Activated naive CD8-positive, alpha-beta T cell (primary cell): ENCODE data around the gene SIRT5.

Experiments used
- H3K27ac Mint-ChIP-seq: one replicate; pipeline ENCODE4 v1.8.0; 2021; ENCODE audit warnings: mixed read lengths
- H3K27me3 Mint-ChIP-seq: one replicate; pipeline ENCODE4 v1.8.0; 2021; ENCODE audit warnings: mixed read lengths
- H3K36me3 Mint-ChIP-seq: one replicate; pipeline ENCODE4 v1.8.0; 2021; ENCODE audit warnings: mixed read lengths
- H3K4me1 Mint-ChIP-seq: one replicate; pipeline ENCODE4 v1.8.0; 2021; ENCODE audit warnings: low read depth, mixed read lengths
- H3K4me3 Mint-ChIP-seq: one replicate; pipeline ENCODE4 v1.8.0; 2021; ENCODE audit warnings: mild to moderate bottlenecking, mixed read lengths
- H3K9me3 Mint-ChIP-seq: one replicate; pipeline ENCODE4 v1.8.0; 2021; ENCODE audit warnings: low read depth, mixed read lengths

The SIRT5 gene

GRCh38 chr6:13539572-13539971 is 34.8 kb upstream of the SIRT5 start:
- H3K4me3 Mint-ChIP-seq = no peak overlapping the region
- no peaks in the 10 kb centered on the region for H3K36me3 Mint-ChIP-seq
- no peak overlapping the region for H3K27ac Mint-ChIP-seq
- no peaks in the 10 kb centered on the region for H3K4me1 Mint-ChIP-seq
- H3K27me3 Mint-ChIP-seq = no peaks in the 10 kb centered on the region
- no peaks in the 10 kb centered on the region for H3K9me3 Mint-ChIP-seq

- H3K27ac Mint-ChIP-seq = no peak overlapping the region
Observed at GRCh38 chr6:13541496-13541895, 32.9 kb upstream of the SIRT5 start.

GRCh38 chr6:13544454-13545186 is 29.8 kb upstream of the SIRT5 start:
- no peak overlapping the region for H3K27ac Mint-ChIP-seq
- H3K4me3 Mint-ChIP-seq = no peak overlapping the region
- H3K36me3 Mint-ChIP-seq = no peaks in the 10 kb centered on the region
- H3K27me3 Mint-ChIP-seq = no peaks in the 10 kb centered on the region
- no peaks in the 10 kb centered on the region for H3K9me3 Mint-ChIP-seq
- peaks cover 2% of the 10 kb centered on the region for H3K4me1 Mint-ChIP-seq

More at GRCh38 chr6:13541496-13541895, 32.9 kb upstream of the SIRT5 start:
- Mint-ChIP-seq H3K4me3 (no peak overlapping the region), H3K4me1 (no peaks in the 10 kb centered on the region), H3K27me3 (no peaks in the 10 kb centered on the region), H3K9me3 (no peaks in the 10 kb centered on the region), H3K36me3 (no peaks in the 10 kb centered on the region)

GRCh38 chr6:13545885-13546284 is 28.5 kb upstream of the SIRT5 start:
- Mint-ChIP-seq H3K36me3 (no peaks in the 10 kb centered on the region), H3K4me3 (no peak overlapping the region), H3K27ac (no peak overlapping the region), H3K9me3 (no peaks in the 10 kb centered on the region), H3K4me1 (peaks cover 2% of the 10 kb centered on the region), H3K27me3 (no peaks in the 10 kb centered on the region)

- Mint-ChIP-seq H3K27me3 (no peaks in the 10 kb centered on the region), H3K36me3 (no peaks in the 10 kb centered on the region), H3K9me3 (no peaks in the 10 kb centered on the region), H3K27ac (no peak overlapping the region), H3K4me3 (no peak overlapping the region), H3K4me1 (peaks cover 2% of the 10 kb centered on the region)
Observed at GRCh38 chr6:13548500-13549210, 25.7 kb upstream of the SIRT5 start.

- Mint-ChIP-seq H3K27me3 (no peaks in the 10 kb centered on the region), H3K9me3 (no peaks in the 10 kb centered on the region), H3K36me3 (no peaks in the 10 kb centered on the region)
Observed at GRCh38 chr6:13550656-13551055, 23.7 kb upstream of the SIRT5 start.

GRCh38 chr6:13553646-13554045 is 20.8 kb upstream of the SIRT5 start:
- Mint-ChIP-seq H3K36me3 (no peaks in the 10 kb centered on the region), H3K4me3 (no peak overlapping the region), H3K27ac (no peak overlapping the region), H3K27me3 (no peaks in the 10 kb centered on the region), H3K9me3 (no peaks in the 10 kb centered on the region), H3K4me1 (no peaks in the 10 kb centered on the region)

More at GRCh38 chr6:13550656-13551055, 23.7 kb upstream of the SIRT5 start:
- peaks cover 2% of the 10 kb centered on the region for H3K4me1 Mint-ChIP-seq
- H3K27ac Mint-ChIP-seq = no peak overlapping the region
- H3K4me3 Mint-ChIP-seq = no peak overlapping the region

GRCh38 chr6:13554929-13555333 is 19.5 kb upstream of the SIRT5 start:
- H3K36me3 Mint-ChIP-seq = no peaks in the 10 kb centered on the region
- no peaks in the 10 kb centered on the region for H3K27me3 Mint-ChIP-seq
- H3K9me3 Mint-ChIP-seq = no peaks in the 10 kb centered on the region
- no peak overlapping the region for H3K27ac Mint-ChIP-seq
- H3K4me1 Mint-ChIP-seq = no peaks in the 10 kb centered on the region
- H3K4me3 Mint-ChIP-seq = no peak overlapping the region

GRCh38 chr6:13557841-13558240 is 16.6 kb upstream of the SIRT5 start:
- Mint-ChIP-seq H3K27ac (no peak overlapping the region), H3K9me3 (no peaks in the 10 kb centered on the region), H3K4me3 (no peak overlapping the region)

GRCh38 chr6:13558718-13559117 is 15.7 kb upstream of the SIRT5 start:
- peaks cover 3% of the 10 kb centered on the region for H3K27me3 Mint-ChIP-seq
- no peaks in the 10 kb centered on the region for H3K36me3 Mint-ChIP-seq
- H3K9me3 Mint-ChIP-seq = no peaks in the 10 kb centered on the region
- peaks cover 3% of the 10 kb centered on the region for H3K4me1 Mint-ChIP-seq
- H3K27ac Mint-ChIP-seq = no peak overlapping the region
- H3K4me3 Mint-ChIP-seq = no peak overlapping the region

More at GRCh38 chr6:13557841-13558240, 16.6 kb upstream of the SIRT5 start:
- H3K27me3 Mint-ChIP-seq = peaks cover 3% of the 10 kb centered on the region
- peaks cover 3% of the 10 kb centered on the region for H3K4me1 Mint-ChIP-seq
- H3K36me3 Mint-ChIP-seq = no peaks in the 10 kb centered on the region

GRCh38 chr6:13559251-13559650 is 15.2 kb upstream of the SIRT5 start:
- H3K4me1 Mint-ChIP-seq = peaks cover 3% of the 10 kb centered on the region
- H3K36me3 Mint-ChIP-seq = no peaks in the 10 kb centered on the region
- H3K27ac Mint-ChIP-seq = no peak overlapping the region
- H3K27me3 Mint-ChIP-seq = peaks cover 6% of the 10 kb centered on the region
- H3K4me3 Mint-ChIP-seq = no peak overlapping the region
- no peaks in the 10 kb centered on the region for H3K9me3 Mint-ChIP-seq

- peaks cover 6% of the 10 kb centered on the region for H3K27me3 Mint-ChIP-seq
- peaks cover 3% of the 10 kb centered on the region for H3K4me1 Mint-ChIP-seq
- no peaks in the 10 kb centered on the region for H3K36me3 Mint-ChIP-seq
- no peak overlapping the region for H3K27ac Mint-ChIP-seq
- H3K4me3 Mint-ChIP-seq = no peak overlapping the region
- H3K9me3 Mint-ChIP-seq = no peaks in the 10 kb centered on the region
Observed at GRCh38 chr6:13559968-13560650, 14.3 kb upstream of the SIRT5 start.

- Mint-ChIP-seq H3K4me1 (peaks cover 3% of the 10 kb centered on the region), H3K27ac (no peak overlapping the region), H3K27me3 (peaks cover 6% of the 10 kb centered on the region), H3K4me3 (no peak overlapping the region), H3K36me3 (no peaks in the 10 kb centered on the region), H3K9me3 (no peaks in the 10 kb centered on the region)
Observed at GRCh38 chr6:13560651-13561044, 13.8 kb upstream of the SIRT5 start.

GRCh38 chr6:13561624-13562267 is 12.7 kb upstream of the SIRT5 start:
- Mint-ChIP-seq H3K4me1 (peaks cover 3% of the 10 kb centered on the region), H3K4me3 (no peak overlapping the region), H3K9me3 (no peaks in the 10 kb centered on the region), H3K36me3 (peaks cover 2% of the 10 kb centered on the region), H3K27me3 (peaks cover 9% of the 10 kb centered on the region), H3K27ac (no peak overlapping the region)

- peaks cover 3% of the 10 kb centered on the region for H3K4me1 Mint-ChIP-seq
- H3K36me3 Mint-ChIP-seq = peaks cover 2% of the 10 kb centered on the region
- peaks cover 9% of the 10 kb centered on the region for H3K27me3 Mint-ChIP-seq
- no peak overlapping the region for H3K27ac Mint-ChIP-seq
- no peaks in the 10 kb centered on the region for H3K9me3 Mint-ChIP-seq
- H3K4me3 Mint-ChIP-seq = no peak overlapping the region
Observed at GRCh38 chr6:13563009-13563408, 11.4 kb upstream of the SIRT5 start.
